Tibial nerve (tissue), 4 donors: ENCODE data around the gene PRICKLE1. TPM values are rescaled to one million over a fixed set of nuclear protein-coding genes. Genes with fewer than 3 reads are reported as not detected.
A peak's percentile ranks its signal among the peaks of the same experiment; 100 is the strongest.

Source experiments
- DNase-seq, 2 donors: peaks; one replicate each; pipeline ENCODE4 v3.0.0-alpha.2; 2019; ENCODE audit warnings: low spot score in 2 of 2
- H3K27ac ChIP-seq, 4 donors: fragments of 200-600 bp; sonication (generic) in 3 of 4; one replicate each; pipeline ENCODE4 v1.5.1; 2017 to 2019; ENCODE audit warnings: mild to moderate bottlenecking in 1 of 4
- H3K27me3 ChIP-seq, 2 donors: fragments of 200-600 bp; sonication (generic) in 1 of 2; one replicate each; pipeline versions ENCODE4 v1.5.1 to v1.6.0; 2017 to 2019
- H3K36me3 ChIP-seq, 3 donors: fragments of 200-600 bp; sonication (generic); one replicate each; pipeline ENCODE4 v1.5.1; 2018 to 2019
- H3K4me1 ChIP-seq, 4 donors: fragments of 200-600 bp; sonication (generic) in 3 of 4; one replicate each; pipeline ENCODE4 v1.5.1; 2017 to 2019
- H3K4me3 ChIP-seq, 4 donors: fragments of 200-600 bp; sonication (generic) in 3 of 4; one replicate each; pipeline ENCODE4 v1.5.1; 2017 to 2019; ENCODE audit warnings: mild to moderate bottlenecking in 1 of 4, moderate library complexity in 1 of 4
- H3K9me3 ChIP-seq, 4 donors: fragments of 200-600 bp; sonication (generic) in 3 of 4; one replicate each; pipeline ENCODE4 v1.5.1; 2017 to 2019
- CTCF ChIP-seq, 5 experiments: fragments of 200-600 bp in 3 of 5; fragments of 450-650 bp in 2 of 5; sonication (generic) in 3 of 5; IDR thresholded peaks; one replicate each; pipeline ENCODE4 v1.5.1; 2016 to 2019; ENCODE audit warnings: antibody characterized with exemption in 5 of 5, mild to moderate bottlenecking in 3 of 5, moderate library complexity in 2 of 5
- EP300 ChIP-seq, 2 donors: sonication (generic); formaldehyde crosslinking; IDR thresholded peaks; one replicate each; pipeline ENCODE4 v1.6.1; 2017; ENCODE audit warnings: antibody characterized with exemption in 2 of 2, mild to moderate bottlenecking in 1 of 2
- POLR2A ChIP-seq, 2 donors: fragments of 450-650 bp; IDR thresholded peaks; one replicate each; pipeline ENCODE4 v1.6.1; 2017; ENCODE audit warnings: antibody characterized with exemption in 2 of 2, mild to moderate bottlenecking in 2 of 2, moderate library complexity in 2 of 2
- WGBS, 2 donors: methylation state at CpG; one replicate each; pipeline ENCODE4 v1.1.5; 2018; 5-methylcytosine and 5-hydroxymethylcytosine counted together
- total RNA-seq, 4 donors: library from RNA; depleted of rRNA; stranded (reverse); fragments of >200 nt; gene quantifications; one replicate each; pipeline ENCODE4 v1.1.0, GENCODE V29; 2016

PRICKLE1 gene
- total RNA-seq, 4 donors from 2014 or later, result 21.6 to 51.7 (median 34.5) TPM

GRCh38 chr12:42585841-42586216, 3.7 kb downstream of the PRICKLE1 start:
- no peak for DNase-seq
- H3K27ac ChIP-seq, result peak overlapping the region in 2 of 4 donors; percentile 53 to 62

GRCh38 chr12:42585154-42585840, 4.2 kb downstream of the PRICKLE1 start:
- H3K27me3 ChIP-seq, result no peaks in the 10 kb centered on the region
- H3K4me1 ChIP-seq, result peaks cover 0 to 57% (median 11%) of the 10 kb centered on the region in 4 donors
- no peak for DNase-seq
- H3K4me3 ChIP-seq, result peak overlapping the region in 1 of 4 donors; percentile 7
- no peaks in the 10 kb centered on the region for H3K9me3 ChIP-seq
- H3K27ac ChIP-seq, result peak overlapping the region in 2 of 4 donors; percentile 53 to 56
- H3K36me3 ChIP-seq, result no peaks in the 10 kb centered on the region
- no peak for TF ChIP-seq CTCF (IDR thresholded peaks at IDR 0.05)
- no peak for TF ChIP-seq EP300 (IDR thresholded peaks at IDR 0.05)
- TF ChIP-seq POLR2A (IDR thresholded peaks at IDR 0.05), result no peak
- 61 to 68% methylated on average over 4 of the region's 4 CpGs for whole genome bisulfite sequencing, 2 donors

More at GRCh38 chr12:42585841-42586216, 3.7 kb downstream of the PRICKLE1 start:
- TF ChIP-seq POLR2A (IDR thresholded peaks at IDR 0.05), result no peak
- no peak for TF ChIP-seq EP300 (IDR thresholded peaks at IDR 0.05)
- TF ChIP-seq CTCF (IDR thresholded peaks at IDR 0.05), result no peak
- Histone ChIP-seq H3K4me1 (peaks cover 0 to 62% (median 11%) of the 10 kb centered on the region in 4 donors), H3K4me3 (no peak overlapping the region), H3K27me3 (no peaks in the 10 kb centered on the region), H3K9me3 (no peaks in the 10 kb centered on the region), H3K36me3 (no peaks in the 10 kb centered on the region)
- 61 to 76% methylated on average over 5 of the region's 5 CpGs for WGBS, 2 donors

DNA sequence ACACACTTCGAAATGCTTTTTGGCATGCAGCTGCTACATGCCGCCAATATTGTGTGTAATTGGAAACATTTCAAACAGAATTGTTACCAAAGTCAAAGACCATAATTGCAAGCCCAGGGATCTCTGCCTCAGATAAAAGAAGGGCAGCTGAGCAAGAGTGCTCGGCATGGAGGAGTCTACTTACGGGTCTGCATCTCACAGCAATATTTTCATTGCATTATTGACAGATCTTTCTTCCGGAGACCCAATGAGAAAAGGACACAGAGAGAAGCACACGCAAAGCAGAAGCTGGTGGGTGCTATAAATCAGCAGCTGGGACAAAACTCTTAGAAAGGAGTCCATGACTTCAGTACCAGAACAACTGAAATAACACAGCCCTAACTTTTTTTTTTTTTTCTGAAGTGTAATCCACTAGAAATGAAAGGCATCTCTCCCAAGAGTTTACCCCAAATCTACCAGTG, 4.9 kb downstream of the PRICKLE1 start:
- H3K4me3 ChIP-seq, result no peak overlapping the region
- H3K36me3 ChIP-seq, result no peaks in the 10 kb centered on the region
- WGBS, 2 donors, result 14% methylated on average over 6 of the region's 6 CpGs
- TF ChIP-seq CTCF (IDR thresholded peaks at IDR 0.05), result no peak
- TF ChIP-seq POLR2A (IDR thresholded peaks at IDR 0.05), result no peak
- no peak for TF ChIP-seq EP300 (IDR thresholded peaks at IDR 0.05)
- peak overlapping the region in 2 of 4 donors; percentile 53 to 56 for H3K27ac ChIP-seq
- no peak for DNase-seq
- H3K9me3 ChIP-seq, result no peaks in the 10 kb centered on the region
- H3K27me3 ChIP-seq, result no peaks in the 10 kb centered on the region
- H3K4me1 ChIP-seq, result peaks cover 0 to 55% (median 11%) of the 10 kb centered on the region in 4 donors

DNA sequence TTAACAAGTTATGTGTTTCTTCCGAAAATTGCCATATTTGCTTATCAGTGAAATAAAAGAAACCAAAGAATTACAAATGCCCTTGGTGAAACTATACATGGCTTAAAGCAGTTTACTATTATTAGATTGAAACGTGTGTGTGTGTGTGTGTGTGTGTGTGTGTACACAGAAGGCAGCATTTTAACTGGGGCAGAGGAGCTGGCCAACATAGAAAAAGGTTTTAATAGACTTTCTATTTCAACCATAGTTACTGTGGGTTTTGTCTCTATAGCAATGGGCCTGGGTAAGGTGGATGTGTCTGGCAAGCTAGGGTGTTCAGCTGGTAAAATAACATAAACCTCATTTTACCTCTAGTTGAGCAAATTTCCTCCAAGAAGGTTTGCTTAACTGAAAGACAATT, 6.5 kb downstream of the PRICKLE1 start:
- H3K27ac ChIP-seq, result peak overlapping the region in 2 of 4 donors; percentile 42 to 58
- no peaks in the 10 kb centered on the region for H3K9me3 ChIP-seq
- H3K36me3 ChIP-seq, result no peaks in the 10 kb centered on the region
- no peaks in the 10 kb centered on the region for H3K27me3 ChIP-seq
- no peak for DNase-seq
- H3K4me1 ChIP-seq, result peaks cover 0 to 56% (median 9%) of the 10 kb centered on the region in 4 donors
- no peak for TF ChIP-seq CTCF (IDR thresholded peaks at IDR 0.05)
- no peak for TF ChIP-seq EP300 (IDR thresholded peaks at IDR 0.05)
- TF ChIP-seq POLR2A (IDR thresholded peaks at IDR 0.05), result no peak
- H3K4me3 ChIP-seq, result no peak overlapping the region
- WGBS, 2 donors, result 55 to 58% methylated on average over 2 of the region's 2 CpGs

GRCh38 chr12:42582498-42582897, 7.0 kb downstream of the PRICKLE1 start:
- TF ChIP-seq EP300 (IDR thresholded peaks at IDR 0.05), result no peak
- TF ChIP-seq CTCF (IDR thresholded peaks at IDR 0.05), result no peak
- no peak for TF ChIP-seq POLR2A (IDR thresholded peaks at IDR 0.05)
- H3K9me3 ChIP-seq, result no peaks in the 10 kb centered on the region
- H3K27ac ChIP-seq, result peak overlapping the region in 2 of 4 donors; percentile 42 to 58
- H3K4me1 ChIP-seq, result peaks cover 0 to 56% (median 9%) of the 10 kb centered on the region in 4 donors
- no peaks in the 10 kb centered on the region for H3K27me3 ChIP-seq
- no peaks in the 10 kb centered on the region for H3K36me3 ChIP-seq
- H3K4me3 ChIP-seq, result no peak overlapping the region
- 41 to 47% methylated on average over 5 of the region's 5 CpGs for WGBS, 2 donors
- DNase-seq, result no peak
